HCT116 (cell line): ENCODE results near the gene ETHE1.

ENCODE experiments used
- POLR2A ChIP-seq: IDR thresholded peaks from 2 replicates; pipeline ENCODE4 v1.7.0; 2011; ENCODE audit warnings: borderline replicate concordance; ENCODE audit not compliant: insufficient read depth, insufficient read length; ENCODE audit errors: extremely low read depth
- TF ChIP-seq, protein P1 (sequence below), 3 experiments: fragments of 200-600 bp in 1 of 3; sonication (generic) in 1 of 3; IDR thresholded peaks in 2 of 3; conservative IDR thresholded peaks in 1 of 3; 2 replicates each; pipeline ENCODE4 v1.5.1; 2012 to 2017; ENCODE audit warnings: low read depth in 2 of 3, low read length in 2 of 3, antibody characterized with exemption in 1 of 3, borderline replicate concordance in 1 of 3, control low read depth in 1 of 3, mild to moderate bottlenecking in 1 of 3, mixed read lengths in 1 of 3, mixed run types in 1 of 3, moderate library complexity in 1 of 3; ENCODE audit not compliant: insufficient read depth in 1 of 3
- TF ChIP-seq, protein P2 (sequence below): IDR thresholded peaks from 2 replicates; pipeline ENCODE4 v1.6.1; 2012

GRCh38 chr19:43548706-43549105 lies 21.7 kb upstream of the ETHE1 start:
- TF ChIP-seq POLR2A, result no peak
- TF ChIP-seq, protein P1, sequence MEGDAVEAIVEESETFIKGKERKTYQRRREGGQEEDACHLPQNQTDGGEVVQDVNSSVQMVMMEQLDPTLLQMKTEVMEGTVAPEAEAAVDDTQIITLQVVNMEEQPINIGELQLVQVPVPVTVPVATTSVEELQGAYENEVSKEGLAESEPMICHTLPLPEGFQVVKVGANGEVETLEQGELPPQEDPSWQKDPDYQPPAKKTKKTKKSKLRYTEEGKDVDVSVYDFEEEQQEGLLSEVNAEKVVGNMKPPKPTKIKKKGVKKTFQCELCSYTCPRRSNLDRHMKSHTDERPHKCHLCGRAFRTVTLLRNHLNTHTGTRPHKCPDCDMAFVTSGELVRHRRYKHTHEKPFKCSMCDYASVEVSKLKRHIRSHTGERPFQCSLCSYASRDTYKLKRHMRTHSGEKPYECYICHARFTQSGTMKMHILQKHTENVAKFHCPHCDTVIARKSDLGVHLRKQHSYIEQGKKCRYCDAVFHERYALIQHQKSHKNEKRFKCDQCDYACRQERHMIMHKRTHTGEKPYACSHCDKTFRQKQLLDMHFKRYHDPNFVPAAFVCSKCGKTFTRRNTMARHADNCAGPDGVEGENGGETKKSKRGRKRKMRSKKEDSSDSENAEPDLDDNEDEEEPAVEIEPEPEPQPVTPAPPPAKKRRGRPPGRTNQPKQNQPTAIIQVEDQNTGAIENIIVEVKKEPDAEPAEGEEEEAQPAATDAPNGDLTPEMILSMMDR (IDR thresholded peaks at IDR 0.05 in 2 of 3, conservative IDR thresholded peaks at IDR 0.05 in 1 of 3; ENCODE audit: borderline replicate concordance in 1 of 3, insufficient read depth in 1 of 3, low read depth in 2 of 3, low read length in 2 of 3), result no peak
- TF ChIP-seq, protein P2, sequence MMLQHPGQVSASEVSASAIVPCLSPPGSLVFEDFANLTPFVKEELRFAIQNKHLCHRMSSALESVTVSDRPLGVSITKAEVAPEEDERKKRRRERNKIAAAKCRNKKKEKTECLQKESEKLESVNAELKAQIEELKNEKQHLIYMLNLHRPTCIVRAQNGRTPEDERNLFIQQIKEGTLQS, result no peak
